HEK293T (cell line): ENCODE measurements around the gene UGT1A4.

Experiments
- ARNT ChIP-seq: fragments of 450-650 bp; IDR thresholded peaks from 2 replicates; pipeline ENCODE4 v1.6.1; 2017; ENCODE audit warnings: mild to moderate bottlenecking
- BHLHE40 ChIP-seq: fragments of 450-650 bp; IDR thresholded peaks from 2 replicates; pipeline ENCODE4 v1.6.1; 2016; ENCODE audit warnings: mild to moderate bottlenecking, moderate library complexity, borderline replicate concordance
- FOXM1 ChIP-seq: fragments of 450-650 bp; IDR thresholded peaks from 2 replicates; pipeline ENCODE4 v1.6.1; 2017; ENCODE audit warnings: mild to moderate bottlenecking, borderline replicate concordance
- HDGF ChIP-seq: fragments of 450-650 bp; IDR thresholded peaks from 2 replicates; pipeline ENCODE4 v1.6.1; 2017; ENCODE audit warnings: antibody characterized with exemption, borderline replicate concordance
- SP1 ChIP-seq: fragments of 450-650 bp; IDR thresholded peaks from 2 replicates; pipeline ENCODE4 v1.6.1; 2017

DNA sequence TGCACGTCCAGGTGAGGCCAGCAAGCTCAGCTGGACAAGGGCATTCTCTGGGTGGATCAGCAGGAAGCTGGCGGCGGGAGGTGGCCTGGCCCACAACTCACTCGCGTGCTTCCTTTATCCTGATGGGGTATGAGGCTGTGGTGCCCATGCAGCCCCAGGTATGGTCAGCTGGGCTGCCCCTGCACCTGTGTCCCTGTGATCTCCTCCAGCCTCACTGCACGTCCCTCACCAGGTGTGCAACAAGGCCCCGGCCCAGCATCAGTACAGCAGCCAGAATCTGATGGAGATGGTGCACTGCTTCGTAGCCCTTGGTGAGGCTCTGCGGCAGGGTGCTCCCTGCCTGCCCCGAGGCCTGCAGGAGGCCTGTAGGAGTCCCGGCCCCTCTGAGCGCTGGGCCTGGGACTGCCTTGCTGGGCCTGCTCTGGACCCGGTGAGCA lies 77.2 kb downstream of the UGT1A4 start:
- TF ChIP-seq FOXM1, result no peak
- no peak for TF ChIP-seq ARNT
- TF ChIP-seq SP1, result no peak
- no peak for TF ChIP-seq HDGF
- TF ChIP-seq BHLHE40, result no peak
